Activated T-helper 9 cell treated with anti-CD3 and anti-CD28 coated beads, Interleukin-2, amount 50 U/mL, for 16 hours (primary cell): ENCODE measurements around the gene GARIN6.
"Not testable (repeated sequence)": the region's sequence is repeated elsewhere in the genome, so short reads cannot be mapped to it uniquely, and the experiment has no call there.

Experiments used
- DNase-seq: peaks from one replicate; pipeline ENCODE4 v3.0.0-alpha.2; 2020; ENCODE audit warnings: low read depth

Gene GARIN6

DNA sequence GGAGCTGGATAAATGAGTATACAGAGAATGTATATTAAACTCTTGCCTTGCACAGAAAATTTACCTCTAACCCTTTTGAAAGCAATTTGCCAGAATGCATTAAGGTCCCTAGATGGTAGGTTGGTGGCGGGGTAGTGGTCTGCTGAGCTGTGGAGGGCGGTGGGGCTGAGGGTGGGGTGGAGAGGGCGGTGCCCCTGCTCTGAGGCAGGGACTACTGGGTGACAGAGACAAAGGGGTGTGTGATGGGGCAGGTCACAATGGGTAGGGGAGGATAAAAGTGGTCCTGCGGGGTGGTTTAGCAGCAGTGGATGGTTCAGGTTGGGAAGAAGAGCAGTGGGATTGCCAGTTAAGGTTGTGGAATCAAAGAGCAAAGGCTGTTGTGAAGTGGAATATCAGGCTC, at the start of gene GARIN6:
TSS of gene GARIN6 (plus strand) at position 301 of the 400 bp plus-strand sequence. CDS start 422 bp downstream, outside the sequence.
- no peak for DNase-seq

DNA sequence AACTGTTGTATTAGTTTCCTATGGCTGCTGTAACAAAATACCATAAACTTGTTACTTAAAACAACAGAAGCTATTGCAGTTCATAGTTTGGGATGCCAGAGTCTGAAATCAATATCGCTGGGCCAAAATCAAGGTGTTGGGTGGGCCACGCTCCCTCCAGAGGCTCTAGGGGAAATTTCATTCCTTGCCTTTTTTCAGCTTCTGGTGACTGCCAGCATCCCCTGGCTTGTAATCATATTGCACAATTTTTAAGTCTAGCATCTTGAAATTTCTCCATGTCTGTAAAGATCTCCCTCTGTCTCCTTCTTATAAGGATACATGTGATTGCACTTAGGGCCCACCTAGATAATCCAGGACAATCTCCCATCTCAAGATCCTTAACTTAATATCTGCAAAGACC, 48.8 kb upstream of the GARIN6 start:
- DNase-seq = no peak

DNA sequence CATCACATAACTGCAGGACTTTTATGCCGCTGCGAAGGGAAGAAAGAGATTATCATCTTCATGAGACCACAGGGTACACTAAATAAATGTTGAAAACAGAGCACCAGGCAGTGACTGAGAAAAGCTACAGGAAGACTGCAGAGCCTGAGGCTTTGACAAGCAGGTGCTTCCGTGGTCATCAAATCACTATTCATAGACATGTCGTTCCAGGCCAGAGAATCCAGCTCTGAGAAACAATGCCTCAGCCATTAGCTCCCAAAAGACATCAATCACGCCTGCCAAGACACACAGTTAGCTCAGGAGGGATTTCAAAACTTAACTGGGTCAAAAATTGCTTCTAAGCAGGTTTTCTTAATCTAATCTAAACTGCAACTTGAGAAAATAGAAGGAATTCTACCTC, 47.2 kb upstream of the GARIN6 start:
- no peak for DNase-seq

DNA sequence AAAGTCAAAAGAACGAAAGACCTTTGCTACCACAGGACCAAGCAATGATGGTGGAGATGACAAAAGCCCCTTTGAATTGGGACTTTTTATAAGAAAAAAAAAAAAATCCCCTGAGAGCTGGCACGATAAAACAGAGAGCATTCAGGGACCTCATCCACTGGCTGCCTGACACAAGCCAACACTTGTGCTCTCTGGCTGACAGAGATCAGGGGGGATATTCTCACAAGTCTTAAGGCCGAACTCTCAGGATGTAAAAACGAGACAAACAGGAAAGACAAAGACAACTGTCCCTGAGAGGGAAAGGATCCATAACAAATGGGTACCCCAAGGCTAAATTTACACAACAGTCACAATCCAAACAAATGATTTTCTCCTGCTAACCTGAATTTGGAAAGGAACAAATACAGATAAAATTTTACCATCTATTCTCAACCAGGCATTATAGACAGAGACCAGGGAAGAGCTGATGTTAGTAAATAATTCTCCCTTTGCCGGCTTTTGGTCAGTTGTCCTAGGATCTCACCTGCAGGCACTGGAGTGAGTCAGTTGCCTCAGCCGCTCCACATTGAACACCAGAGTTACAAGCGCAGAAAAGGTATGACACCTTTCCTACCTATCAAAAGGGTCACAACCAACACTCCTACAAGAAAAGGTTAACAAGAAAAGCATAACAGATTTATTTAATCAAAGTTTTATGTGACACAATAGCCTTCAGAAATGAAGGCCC, 37.9 kb upstream of the GARIN6 start:
- DNase-seq = no peak

GRCh38 chr12:99611117-99611516, 36.4 kb upstream of the GARIN6 start:
- no peak for DNase-seq

- DNase-seq = no peak
Measured at GRCh38 chr12:99611599-99611998, 36.0 kb upstream of the GARIN6 start.

DNA sequence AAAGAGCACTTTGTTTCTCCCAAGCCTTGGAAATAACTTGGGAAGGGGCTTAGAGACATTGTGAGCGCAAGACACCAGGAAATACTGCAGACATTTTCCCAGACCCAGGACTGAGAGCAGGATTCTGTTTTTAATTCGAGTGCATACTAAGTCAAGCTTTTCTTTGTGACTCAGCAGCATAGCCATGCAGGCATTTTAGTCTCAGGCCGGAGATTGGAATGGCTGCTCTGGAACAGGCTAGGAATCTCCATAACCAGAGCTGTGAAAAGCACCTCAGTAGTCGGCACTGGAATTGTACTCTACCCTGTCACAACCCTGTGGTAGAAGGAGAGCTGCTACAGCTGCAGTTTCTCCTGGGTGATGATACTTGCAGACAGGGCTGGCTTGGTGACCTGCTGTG, 28.9 kb upstream of the GARIN6 start:
- no peak for DNase-seq

DNA sequence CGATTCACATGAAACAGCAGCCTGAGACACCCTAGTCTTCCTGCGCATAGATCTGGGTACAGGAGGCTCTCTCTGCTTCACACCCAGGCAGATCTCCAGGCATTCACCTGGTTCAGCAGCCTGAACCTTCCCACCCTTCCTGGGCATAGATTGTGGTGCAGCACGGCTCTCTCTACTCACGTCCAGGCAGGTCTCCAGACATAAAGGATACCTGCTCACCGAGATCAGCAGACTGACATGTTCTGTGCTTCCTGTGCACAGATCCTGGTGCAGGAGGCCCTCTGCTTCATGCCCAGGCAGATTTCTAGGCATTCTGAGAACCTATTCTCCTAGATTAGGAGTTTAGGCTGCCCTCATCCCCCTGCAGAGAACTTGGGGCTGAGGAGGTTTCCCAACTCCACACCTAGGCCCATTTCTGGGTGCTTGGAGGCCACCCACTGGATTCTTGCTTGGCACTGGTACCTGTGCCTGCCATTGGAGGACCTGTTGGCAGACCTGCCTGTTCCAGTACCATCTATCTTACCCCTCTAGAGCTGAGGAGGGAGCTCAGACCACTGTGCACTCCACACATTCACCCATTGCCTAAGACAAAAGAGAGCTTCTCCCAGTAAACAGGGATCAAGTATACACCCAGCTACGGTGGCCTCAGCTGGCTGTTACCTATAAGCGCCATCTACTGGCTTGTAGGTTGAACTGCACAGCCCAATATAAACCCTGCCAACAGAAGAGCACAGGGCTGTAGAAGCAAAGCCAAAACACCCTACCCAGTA, 28.0 kb upstream of the GARIN6 start:
- no peak for DNase-seq

DNA sequence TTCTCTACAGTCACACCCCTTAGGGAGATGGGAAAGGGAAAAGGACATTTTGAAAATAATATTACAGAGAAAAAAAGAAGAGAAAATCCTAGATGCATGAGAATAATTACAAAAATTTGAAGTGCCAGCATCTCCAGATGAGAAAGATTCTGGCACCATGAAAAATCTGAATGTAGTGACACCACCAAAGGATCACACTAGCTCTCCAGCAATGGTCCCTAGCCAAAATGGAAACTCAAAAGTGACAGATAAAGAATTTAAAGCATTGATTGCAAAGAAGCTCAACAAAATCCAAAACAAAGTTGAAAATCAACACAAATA, 27.4 kb upstream of the GARIN6 start:
- no peak for DNase-seq

- DNase-seq = not testable (repeated sequence)
Measured at GRCh38 chr12:99624591-99624990, 23.0 kb upstream of the GARIN6 start.

GRCh38 chr12:99627459-99627858, 20.1 kb upstream of the GARIN6 start:
- DNase-seq = no peak

DNA sequence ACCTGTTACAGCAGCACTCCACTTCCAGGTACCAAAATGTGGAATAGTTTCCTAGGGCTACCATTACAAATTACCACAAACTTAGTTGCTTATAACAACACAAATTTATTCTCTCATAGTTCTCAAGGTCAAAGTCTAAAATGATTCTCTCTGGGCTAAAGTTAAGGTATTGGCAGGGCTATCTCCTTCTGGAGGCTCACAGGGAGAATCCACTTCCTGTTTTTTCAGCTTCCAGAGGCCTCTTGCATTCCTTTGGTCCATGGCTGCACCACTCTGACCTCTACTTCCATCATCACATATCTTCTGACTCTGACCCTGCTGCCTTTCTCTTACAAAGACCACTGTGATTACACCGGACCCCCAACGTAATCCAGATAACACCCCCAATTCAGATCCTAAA, 2.9 kb upstream of the GARIN6 start:
- no peak for DNase-seq

GRCh38 chr12:99648183-99648582, 630 bp downstream of the GARIN6 start:
- DNase-seq = no peak

- DNase-seq = no peak
Measured at GRCh38 chr12:99649551-99649950, 2.0 kb downstream of the GARIN6 start.

GRCh38 chr12:99658671-99659349, 11.3 kb downstream of the GARIN6 start:
- no peak for DNase-seq

- DNase-seq = no peak
Measured at GRCh38 chr12:99670635-99671034, 23.1 kb downstream of the GARIN6 start.

- no peak for DNase-seq
Measured at GRCh38 chr12:99680276-99680675, 32.7 kb downstream of the GARIN6 start.

GRCh38 chr12:99686142-99686541, 38.6 kb downstream of the GARIN6 start:
- no peak for DNase-seq

GRCh38 chr12:99695050-99695449, 47.5 kb downstream of the GARIN6 start:
- DNase-seq = no peak
